GM13976 (cell line): ENCODE data around the gene FUT4.

ENCODE experiments used
- DNase-seq: peaks from one replicate; pipeline ENCODE4 v3.0.0; 2012; ENCODE audit warnings: low spot score
- CTCF ChIP-seq: IDR thresholded peaks from 2 replicates; pipeline ENCODE4 v1.5.1; 2012; ENCODE audit warnings: borderline replicate concordance, mild to moderate bottlenecking; ENCODE audit not compliant: insufficient read depth; ENCODE audit errors: extremely low read depth, missing control alignments, control extremely low read depth
- in situ Hi-C: fragments of 300-500 bp; cut with MboI; formaldehyde crosslinking; loops from one replicate; pipeline ENCODE4 v1.12.0; 2022; ENCODE audit warnings: low sequenced_read_pairs, mixed read lengths, inconsistent platforms; ENCODE audit not compliant: unreplicated experiment

FUT4 gene

GRCh38 chr11:94577841-94578240, 34.1 kb downstream of the FUT4 start:
- TF ChIP-seq CTCF = no peak
- no peak for DNase-seq
- in situ Hi-C loops = no loop called here

- TF ChIP-seq CTCF = no peak
- DNase-seq = peak; percentile 56
- in situ Hi-C loops = no loop called here
Observed at GRCh38 chr11:94581926-94582325, 38.2 kb downstream of the FUT4 start.

- no peak for DNase-seq
- no peak for TF ChIP-seq CTCF
- in situ Hi-C loops = no loop called here
Observed at GRCh38 chr11:94583213-94583865, 39.6 kb downstream of the FUT4 start.

- in situ Hi-C loops = no loop called here
- TF ChIP-seq CTCF = no peak
- DNase-seq = peak; percentile 37
Observed at GRCh38 chr11:94583866-94584500, 40.3 kb downstream of the FUT4 start.

DNA sequence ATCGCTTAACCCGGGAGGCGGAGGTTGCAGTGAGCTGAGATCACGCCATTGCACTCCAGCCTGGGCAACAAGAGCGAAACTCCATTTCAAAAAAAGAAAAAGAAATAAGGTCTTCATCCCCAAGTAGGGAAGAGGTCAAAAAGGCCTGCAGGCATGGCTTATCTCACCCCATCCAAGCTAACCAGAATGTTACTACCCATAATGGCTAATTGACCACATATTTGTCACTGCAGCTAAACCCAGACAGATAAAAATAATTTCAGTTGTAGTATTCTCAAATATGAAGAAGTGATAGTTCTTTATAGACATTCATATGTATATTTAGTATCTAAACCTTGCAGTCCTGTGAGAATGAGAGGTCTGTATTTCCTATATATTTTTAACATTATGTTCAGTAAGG, 41.3 kb downstream of the FUT4 start:
- in situ Hi-C loops = no loop called here
- TF ChIP-seq CTCF = no peak
- no peak for DNase-seq

GRCh38 chr11:94585399-94585798, 41.7 kb downstream of the FUT4 start:
- in situ Hi-C loops = no loop called here
- DNase-seq = no peak
- TF ChIP-seq CTCF = no peak

DNA sequence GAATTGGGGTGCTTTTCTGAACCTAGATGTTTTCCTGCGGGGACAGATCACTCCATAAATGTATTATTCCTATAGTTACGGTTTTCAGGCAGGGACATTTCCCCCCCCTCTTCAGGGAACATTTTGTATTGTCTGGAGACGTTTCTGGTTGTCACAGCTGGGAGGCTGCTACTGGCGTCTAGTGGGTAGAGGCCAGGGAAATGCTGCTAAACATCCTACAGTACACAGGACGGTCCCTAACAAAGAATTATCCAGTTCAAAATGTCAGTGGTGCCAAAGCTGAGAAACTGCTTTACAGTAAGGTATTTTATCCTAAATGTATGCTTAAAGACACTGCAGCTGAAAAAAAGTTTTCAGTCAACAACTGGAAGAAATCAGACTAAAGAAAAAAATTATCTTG, 42.8 kb downstream of the FUT4 start:
- no peak for TF ChIP-seq CTCF
- in situ Hi-C loops = no loop called here
- DNase-seq = no peak
